ENCODE results near the gene BCKDHA.
"Not testable (repeated sequence)": the region's sequence is repeated elsewhere in the genome, so short reads cannot be mapped to it uniquely, and the experiment has no call there.

Gene BCKDHA

GRCh38 chr19:41426116-41426841 is 28.7 kb downstream of the BCKDHA start:
- no peak for DNase-seq (ENCODE audit: low read depth)

DNA sequence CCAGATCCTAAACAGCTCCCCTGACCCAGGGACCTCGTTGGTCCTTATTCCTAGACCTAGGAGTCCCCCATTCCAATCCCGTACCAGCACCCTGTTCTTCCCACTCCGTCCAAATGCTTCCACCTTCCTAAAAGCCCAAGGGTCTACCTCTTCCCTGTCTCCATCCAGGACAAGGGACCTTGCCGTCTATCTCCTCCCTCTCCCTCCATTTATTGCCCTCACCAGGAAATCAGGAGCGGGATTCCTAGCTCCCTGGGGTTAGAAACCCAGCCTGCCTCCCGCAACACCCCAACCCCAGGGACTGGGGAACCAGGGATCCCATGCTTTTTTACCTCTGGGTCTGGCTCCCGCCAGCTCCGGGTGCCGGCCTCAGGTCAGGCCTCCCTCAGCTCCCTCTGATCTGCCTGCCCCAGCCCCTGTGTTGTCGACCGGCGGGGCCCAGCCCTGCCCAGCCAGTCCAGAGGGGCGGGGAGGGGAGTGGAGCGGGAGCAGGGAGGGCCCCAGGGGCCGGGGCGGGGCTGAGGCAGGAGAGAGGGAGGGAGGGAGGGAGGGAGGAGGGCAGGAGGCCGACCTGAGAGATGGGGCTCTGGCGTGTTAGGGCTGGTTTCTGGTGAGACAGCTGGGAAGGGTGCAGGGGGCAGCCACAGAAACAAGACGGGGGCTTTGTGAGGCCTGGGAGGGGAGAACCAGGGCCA is 29.5 kb downstream of the BCKDHA start, which contains the start of gene B3GNT8:
Gene B3GNT8 (minus strand): TSS at position 423 of the 695 bp plus-strand sequence. CDS start 596 bp downstream, outside the sequence.
- no peak for DNase-seq (ENCODE audit: low read depth)

GRCh38 chr19:41427647-41428480 is 30.2 kb downstream of the BCKDHA start:
- DNase-seq (ENCODE audit: low read depth), result peak; percentile 25

- no peak for DNase-seq (ENCODE audit: low read depth)
Measured at GRCh38 chr19:41428481-41428859, 30.9 kb downstream of the BCKDHA start.

GRCh38 chr19:41430922-41431321 is 33.3 kb downstream of the BCKDHA start:
- no peak for DNase-seq (ENCODE audit: low read depth)

DNA sequence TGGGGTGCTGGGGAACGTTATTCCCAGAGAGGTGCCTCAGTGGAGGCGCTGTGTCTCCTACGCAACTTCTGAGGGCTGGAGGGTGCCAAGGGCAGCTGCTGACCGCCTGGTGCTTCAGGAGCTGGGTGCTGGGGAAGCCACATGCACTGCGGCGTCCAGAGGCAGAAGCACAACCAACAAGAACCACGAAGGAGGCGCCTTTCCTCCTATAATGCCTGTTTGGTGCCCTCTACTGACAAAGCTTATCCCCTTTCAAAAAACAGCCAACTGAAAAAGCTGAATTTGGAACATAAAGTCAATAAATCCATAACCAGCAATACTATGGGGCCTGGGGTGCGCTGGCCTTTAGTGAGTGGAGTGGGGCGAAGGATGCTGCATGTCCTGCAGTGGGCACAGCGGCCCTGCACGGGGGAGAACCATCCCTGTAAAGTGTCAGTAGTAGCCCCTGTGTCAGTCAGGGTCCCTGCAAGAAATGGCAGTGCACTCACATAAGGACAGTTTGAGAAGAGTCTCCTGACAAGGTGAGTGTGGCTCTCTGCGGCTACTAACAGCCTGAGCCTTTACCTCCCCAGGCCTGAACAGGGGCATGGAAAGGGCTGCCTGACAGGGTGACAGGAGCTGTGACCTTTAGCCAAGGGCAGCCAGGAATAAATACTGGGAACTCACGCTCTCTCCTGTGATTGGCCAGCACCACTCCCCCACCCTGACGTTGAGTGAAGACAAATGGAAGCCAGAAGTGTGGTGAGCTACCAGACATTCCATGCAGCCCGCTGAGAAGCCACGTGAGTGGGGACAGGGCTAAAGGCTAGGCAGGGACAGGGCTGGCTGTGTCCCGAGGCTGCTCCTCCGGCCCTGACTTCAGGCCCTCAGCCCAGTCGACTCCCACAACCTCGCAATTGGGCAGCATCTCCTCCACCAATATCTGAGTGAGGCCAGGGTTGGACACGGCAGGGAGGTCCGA is 34.1 kb downstream of the BCKDHA start:
- DNase-seq (ENCODE audit: low read depth), result no peak

DNA sequence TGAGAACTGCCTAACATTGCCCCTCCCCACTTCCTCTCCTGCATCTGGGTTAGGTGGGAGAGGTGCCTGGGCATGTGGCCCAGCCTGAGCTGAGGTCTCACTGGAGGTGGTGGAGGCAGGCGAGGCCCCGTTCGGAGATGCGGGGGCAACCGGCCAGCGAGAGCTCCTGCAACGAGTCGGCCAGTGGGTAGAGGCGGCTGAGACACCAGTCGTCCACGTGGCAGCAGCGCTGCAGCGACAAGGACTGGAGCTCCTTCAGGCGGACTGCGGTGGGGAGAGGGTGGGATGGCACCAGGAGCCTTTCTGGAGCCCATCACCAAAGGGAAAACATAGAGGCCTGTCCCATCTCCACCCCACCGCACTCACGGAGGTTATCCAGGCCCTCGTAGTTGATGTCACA is 35.6 kb downstream of the BCKDHA start:
- no peak for DNase-seq (ENCODE audit: low read depth)

DNA sequence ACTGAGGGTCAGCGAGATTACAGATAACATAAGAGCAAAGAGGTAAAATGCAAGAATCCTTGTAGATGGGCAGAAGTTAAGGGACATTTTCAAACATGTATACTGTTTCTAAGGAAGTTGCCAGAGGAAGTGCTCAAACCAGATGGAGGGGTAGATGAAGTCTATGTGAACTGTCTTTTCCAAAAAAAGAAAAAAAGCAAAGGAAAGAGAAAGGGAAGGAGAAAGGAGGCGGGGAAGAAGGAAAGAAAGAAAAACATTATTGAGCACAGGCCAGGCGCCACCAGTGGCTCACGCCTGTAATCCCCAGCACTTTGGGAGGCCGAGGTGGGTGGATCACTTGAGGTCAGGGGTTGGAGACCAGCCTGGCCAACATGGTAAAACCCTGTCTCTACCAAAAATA is 36.8 kb downstream of the BCKDHA start:
- DNase-seq (ENCODE audit: low read depth), result no peak

- DNase-seq (ENCODE audit: low read depth), result not testable (repeated sequence)
Measured at GRCh38 chr19:41435376-41435775, 37.8 kb downstream of the BCKDHA start.

- DNase-seq (ENCODE audit: low read depth), result no peak
Measured at GRCh38 chr19:41435936-41436673, 38.5 kb downstream of the BCKDHA start.

DNA sequence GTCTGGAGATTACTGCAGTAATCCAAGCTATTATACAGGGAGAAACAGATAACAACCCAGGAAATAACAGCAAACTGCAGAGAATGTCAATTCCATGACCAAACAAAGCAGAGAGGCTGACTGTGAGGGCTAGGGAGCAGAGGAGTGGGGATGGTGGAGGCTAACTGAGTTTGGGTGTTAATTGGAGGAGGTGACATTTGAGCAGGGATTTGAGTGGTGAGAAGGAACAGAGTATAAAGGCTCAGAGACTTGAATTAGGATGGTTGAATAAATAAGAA is 39.0 kb downstream of the BCKDHA start:
- DNase-seq (ENCODE audit: low read depth), result no peak

DNA sequence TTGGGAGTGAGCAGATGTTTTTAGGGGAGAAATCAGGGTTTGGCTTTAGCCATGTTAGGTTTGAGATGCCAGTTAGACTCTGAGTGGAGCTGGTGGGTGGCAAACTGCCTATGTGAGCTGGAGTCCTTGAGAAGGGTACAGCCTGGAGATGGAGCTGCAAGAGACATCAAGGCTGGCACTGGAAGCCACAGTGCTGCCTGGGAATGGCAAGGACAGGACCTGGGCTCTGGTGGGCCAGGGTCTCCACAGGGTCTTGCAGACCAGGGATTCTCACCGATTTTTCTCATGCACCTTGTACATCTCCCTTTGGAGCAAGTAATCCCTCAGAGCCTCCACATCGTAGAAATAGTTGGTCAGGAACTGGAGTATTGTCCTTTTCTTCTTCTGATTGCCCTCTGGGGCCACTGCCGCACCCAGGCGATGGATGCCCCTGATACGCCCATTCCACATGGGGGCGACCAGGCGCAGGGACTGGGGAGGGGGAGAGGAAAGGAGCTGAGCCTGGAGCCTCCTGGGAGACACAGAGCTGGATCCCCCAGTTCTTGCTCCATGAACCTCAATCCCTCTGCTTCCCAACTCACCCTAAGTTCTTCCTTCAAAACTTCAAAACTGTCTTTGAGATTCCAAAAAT is 40.4 kb downstream of the BCKDHA start:
- no peak for DNase-seq (ENCODE audit: low read depth)

- peak; percentile 92 for DNase-seq (ENCODE audit: low read depth)
Measured at GRCh38 chr19:41439441-41440222, 42.0 kb downstream of the BCKDHA start, which contains the start of gene DMAC2. Gene DMAC2 (minus strand): TSS chr19:41439912. CDS start chr19:41439899, 13 bp downstream.

- DNase-seq (ENCODE audit: low read depth), result no peak
Measured at GRCh38 chr19:41441321-41441945, 43.8 kb downstream of the BCKDHA start.

DNA sequence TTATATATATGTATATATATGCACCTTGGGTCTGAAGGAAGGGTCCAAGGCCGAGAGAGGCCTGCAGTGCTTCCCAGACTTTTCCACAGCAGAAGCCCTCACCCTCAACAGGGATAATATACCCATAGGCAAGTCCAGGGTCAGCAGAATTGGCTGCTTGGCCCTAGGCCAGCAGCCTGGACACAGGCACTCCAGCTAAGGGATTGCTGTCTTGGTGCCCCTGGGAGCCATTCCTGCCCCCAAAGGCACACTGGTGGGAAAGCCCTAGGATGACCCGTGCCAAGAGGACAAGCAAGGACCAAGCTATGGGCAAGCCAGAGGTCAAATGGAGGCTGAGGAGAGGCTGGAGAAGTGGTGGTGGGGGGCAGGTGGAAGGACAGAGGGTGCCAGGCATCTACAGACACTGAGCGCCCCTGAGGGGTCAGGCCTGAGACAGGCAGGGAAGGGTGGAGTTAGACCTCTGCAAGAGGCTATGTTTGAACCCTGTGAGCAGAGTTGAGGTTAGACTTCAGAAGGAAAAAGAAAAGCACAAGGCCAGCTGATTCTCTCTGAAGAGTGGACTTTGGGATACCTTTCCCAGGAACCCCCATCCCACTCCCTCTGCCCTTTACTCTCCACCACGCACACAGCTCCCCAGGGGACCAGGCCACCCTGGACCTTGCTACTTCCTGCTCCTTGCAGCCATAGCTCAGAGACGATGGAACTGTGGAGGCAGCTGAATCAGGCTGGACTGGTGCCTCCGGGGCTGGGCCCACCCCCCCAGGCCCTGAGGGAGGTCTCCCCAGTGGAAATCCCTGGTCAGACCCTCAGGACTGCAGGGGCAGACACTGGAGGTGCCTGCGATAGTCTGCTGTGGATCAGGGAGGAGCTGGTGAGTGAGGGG is 45.1 kb downstream of the BCKDHA start, which contains the start of gene ERICH4:
Gene ERICH4 (plus strand): TSS at position 684 of the 883 bp plus-strand sequence. CDS start 14 bp downstream, at position 698.
- no peak for DNase-seq (ENCODE audit: low read depth)

DNA sequence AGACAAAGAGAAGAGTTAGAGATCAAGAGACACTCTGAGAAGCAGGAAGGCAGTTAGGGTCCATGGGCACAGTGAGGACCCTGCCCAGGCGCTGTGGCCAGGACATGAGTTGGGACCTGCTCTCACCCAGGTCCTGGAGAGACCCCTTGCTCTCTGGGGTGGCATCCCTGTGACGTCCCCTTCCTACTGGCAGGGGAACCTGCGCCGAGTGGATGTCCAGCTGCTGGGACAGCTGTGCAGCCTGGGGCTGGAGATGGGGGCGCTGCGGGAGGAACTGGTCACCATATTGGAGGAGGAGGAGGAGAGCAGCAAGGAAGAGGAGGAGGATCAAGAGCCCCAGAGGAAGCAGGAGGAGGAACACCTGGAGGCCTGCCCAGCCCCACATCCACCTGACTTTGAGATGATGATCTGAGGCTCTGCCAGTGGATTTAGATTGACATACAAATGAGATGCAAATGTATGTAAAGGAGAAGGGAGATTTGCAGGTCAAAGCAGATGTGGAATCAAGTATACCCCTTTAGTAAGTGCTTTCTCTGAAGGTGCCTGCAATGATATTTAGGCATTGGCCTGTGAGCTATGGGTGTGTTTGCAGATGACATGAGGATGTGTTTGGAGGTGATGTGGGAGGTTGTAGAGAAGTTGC is 46.3 kb downstream of the BCKDHA start:
- DNase-seq (ENCODE audit: low read depth), result no peak

GRCh38 chr19:41445575-41445974 is 48.0 kb downstream of the BCKDHA start:
- no peak for DNase-seq (ENCODE audit: low read depth)

Measured in stimulated activated CD8-positive, alpha-beta memory T cell treated with anti-CD3 and anti-CD28 coated beads, Interleukin-12 subunit alpha, Interleukin-12 subunit beta, amount 100 ng/mL, for 1 hour (primary cell).